WTC11 (cell line): ENCODE measurements around the gene CUEDC1. TPM values are rescaled to one million over a fixed set of nuclear protein-coding genes. Genes with fewer than 3 reads are reported as not detected.
A peak's percentile ranks its signal among the peaks of the same experiment; 100 is the strongest.

Experiments
- ATAC-seq: fragments of 200-7000 bp; cut with Tn5 transposase; 2 replicates; pipeline ENCODE4 v1.10.0; 2021; ENCODE audit warnings: mild to moderate bottlenecking, moderate library complexity
- CTCF ChIA-PET: fragments of 300-600 bp; sonication (Branson Sonifier 250); formaldehyde crosslinking; loops from one replicate; lab custom pipeline; 2021; ENCODE audit warnings: antibody characterized with exemption; lab: Charles Lee
- POLR2A ChIA-PET: fragments of 350-600 bp; sonication (Branson Sonifier 250); formaldehyde crosslinking; loops from one replicate; lab custom pipeline; 2021; ENCODE audit warnings: antibody characterized with exemption; lab: Charles Lee
- DNase-seq: peaks from one replicate; pipeline ENCODE4 v3.0.0; 2021; ENCODE audit warnings: low spot score
- H3K27ac Mint-ChIP-seq: 2 replicates; pipeline ENCODE4 v1.8.0; 2021; ENCODE audit warnings: mixed read lengths
- H3K27me3 Mint-ChIP-seq: 2 replicates; pipeline ENCODE4 v1.8.0; 2021; ENCODE audit warnings: low read depth, mild to moderate bottlenecking, moderate library complexity, mixed read lengths
- H3K36me3 Mint-ChIP-seq: 2 replicates; pipeline ENCODE4 v1.8.0; 2021; ENCODE audit warnings: mixed read lengths
- H3K4me1 Mint-ChIP-seq: 2 replicates; pipeline ENCODE4 v1.8.0; 2022; ENCODE audit warnings: mixed read lengths
- H3K4me3 Mint-ChIP-seq: 2 replicates; pipeline ENCODE4 v1.8.0; 2021; ENCODE audit warnings: mild to moderate bottlenecking, moderate library complexity, mixed read lengths
- H3K9me3 Mint-ChIP-seq: 2 replicates; pipeline ENCODE4 v1.8.0; 2021; ENCODE audit warnings: mixed read lengths
- E2F5 ChIP-seq: sonication (generic); formaldehyde crosslinking; IDR thresholded peaks from 2 replicates; pipeline ENCODE4 v1.8.1; 2022; ENCODE audit warnings: mild to moderate bottlenecking, moderate library complexity, missing genetic modification reagents
- ELF4 ChIP-seq: sonication (generic); formaldehyde crosslinking; IDR thresholded peaks from 2 replicates; pipeline ENCODE4 v1.8.1; 2022; ENCODE audit warnings: low read depth, mild to moderate bottlenecking, moderate library complexity, missing genetic modification reagents
- ESRRA ChIP-seq: sonication (generic); formaldehyde crosslinking; IDR thresholded peaks from 2 replicates; pipeline ENCODE4 v1.8.1; 2022; ENCODE audit warnings: mild to moderate bottlenecking, missing genetic modification reagents, borderline replicate concordance
- HMGA2 ChIP-seq: fragments of 250-450 bp; sonication (Bioruptor Pico); IDR thresholded peaks from 2 replicates; pipeline ENCODE4 v1.4.0; 2021; ENCODE audit warnings: mild to moderate bottlenecking, moderate library complexity
- HMGXB4 ChIP-seq: sonication (generic); formaldehyde crosslinking; IDR thresholded peaks from 2 replicates; pipeline ENCODE4 v1.8.1; 2023; ENCODE audit warnings: mild to moderate bottlenecking, moderate library complexity, missing genetic modification reagents
- JAZF1 ChIP-seq: fragments of 250-450 bp; sonication (Bioruptor Pico); IDR thresholded peaks from 2 replicates; pipeline ENCODE4 v1.9.0; 2021; ENCODE audit warnings: moderate library complexity, mild to moderate bottlenecking, inconsistent platforms
- OVOL2 ChIP-seq: fragments of 250-450 bp; sonication (Bioruptor Pico); IDR thresholded peaks from 2 replicates; pipeline ENCODE4 v1.9.0; 2021; ENCODE audit warnings: mild to moderate bottlenecking, borderline replicate concordance
- ZSCAN18 ChIP-seq: fragments of 250-450 bp; sonication (Bioruptor Pico); IDR thresholded peaks from 2 replicates; pipeline ENCODE4 v2.1.2; 2022; ENCODE audit warnings: mild to moderate bottlenecking, moderate library complexity
- total RNA-seq: library from RNA; stranded (reverse); gene quantifications from 3 replicates; pipeline ENCODE4 v1.2.3, GENCODE V29; 2021
- TF ChIP-seq, protein P1 (sequence below): sonication (generic); formaldehyde crosslinking; IDR thresholded peaks from 2 replicates; pipeline ENCODE4 v1.8.1; 2023; ENCODE audit warnings: mild to moderate bottlenecking, missing genetic modification reagents
- TF ChIP-seq, protein P2 (sequence below): fragments of 250-450 bp; sonication (Bioruptor Pico); IDR thresholded peaks from 2 replicates; pipeline ENCODE4 v1.9.0; 2021; ENCODE audit warnings: mild to moderate bottlenecking, borderline replicate concordance
- TF ChIP-seq, protein P3 (sequence below): sonication (generic); formaldehyde crosslinking; IDR thresholded peaks from 2 replicates; pipeline ENCODE4 v1.8.1; 2023; ENCODE audit warnings: mild to moderate bottlenecking, missing genetic modification reagents
- TF ChIP-seq, protein P4 (sequence below): fragments of 250-450 bp; sonication (Bioruptor Pico); IDR thresholded peaks from 2 replicates; pipeline ENCODE4 v1.9.0; 2021; ENCODE audit warnings: moderate library complexity, mild to moderate bottlenecking, inconsistent platforms, borderline replicate concordance

Gene CUEDC1
- total RNA-seq, 1 experiment from 2014 or later, result 12.2 TPM

GRCh38 chr17:57899391-57899790, 55.8 kb downstream of the CUEDC1 start:
- DNase-seq (no peak), ATAC-seq (no peak)
- no peaks in the 10 kb centered on the region for H3K9me3 Mint-ChIP-seq
- no peaks in the 10 kb centered on the region for H3K27me3 Mint-ChIP-seq
- H3K4me1 Mint-ChIP-seq, result peaks cover 45% of the 10 kb centered on the region
- TF ChIP-seq HMGXB4 (CRISPR knock-in tag) (no peak), JAZF1 (CRISPR knock-in tag) (no peak), HMGA2 (CRISPR knock-in tag) (no peak), OVOL2 (CRISPR knock-in tag) (no peak), ELF4 (CRISPR knock-in tag) (no peak), ESRRA (CRISPR knock-in tag) (no peak), ZSCAN18 (CRISPR knock-in tag) (no peak), E2F5 (CRISPR knock-in tag) (no peak)
- TF ChIP-seq, protein P1, sequence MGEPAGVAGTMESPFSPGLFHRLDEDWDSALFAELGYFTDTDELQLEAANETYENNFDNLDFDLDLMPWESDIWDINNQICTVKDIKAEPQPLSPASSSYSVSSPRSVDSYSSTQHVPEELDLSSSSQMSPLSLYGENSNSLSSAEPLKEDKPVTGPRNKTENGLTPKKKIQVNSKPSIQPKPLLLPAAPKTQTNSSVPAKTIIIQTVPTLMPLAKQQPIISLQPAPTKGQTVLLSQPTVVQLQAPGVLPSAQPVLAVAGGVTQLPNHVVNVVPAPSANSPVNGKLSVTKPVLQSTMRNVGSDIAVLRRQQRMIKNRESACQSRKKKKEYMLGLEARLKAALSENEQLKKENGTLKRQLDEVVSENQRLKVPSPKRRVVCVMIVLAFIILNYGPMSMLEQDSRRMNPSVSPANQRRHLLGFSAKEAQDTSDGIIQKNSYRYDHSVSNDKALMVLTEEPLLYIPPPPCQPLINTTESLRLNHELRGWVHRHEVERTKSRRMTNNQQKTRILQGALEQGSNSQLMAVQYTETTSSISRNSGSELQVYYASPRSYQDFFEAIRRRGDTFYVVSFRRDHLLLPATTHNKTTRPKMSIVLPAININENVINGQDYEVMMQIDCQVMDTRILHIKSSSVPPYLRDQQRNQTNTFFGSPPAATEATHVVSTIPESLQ (CRISPR knock-in tag), result no peak
- TF ChIP-seq, protein P2, sequence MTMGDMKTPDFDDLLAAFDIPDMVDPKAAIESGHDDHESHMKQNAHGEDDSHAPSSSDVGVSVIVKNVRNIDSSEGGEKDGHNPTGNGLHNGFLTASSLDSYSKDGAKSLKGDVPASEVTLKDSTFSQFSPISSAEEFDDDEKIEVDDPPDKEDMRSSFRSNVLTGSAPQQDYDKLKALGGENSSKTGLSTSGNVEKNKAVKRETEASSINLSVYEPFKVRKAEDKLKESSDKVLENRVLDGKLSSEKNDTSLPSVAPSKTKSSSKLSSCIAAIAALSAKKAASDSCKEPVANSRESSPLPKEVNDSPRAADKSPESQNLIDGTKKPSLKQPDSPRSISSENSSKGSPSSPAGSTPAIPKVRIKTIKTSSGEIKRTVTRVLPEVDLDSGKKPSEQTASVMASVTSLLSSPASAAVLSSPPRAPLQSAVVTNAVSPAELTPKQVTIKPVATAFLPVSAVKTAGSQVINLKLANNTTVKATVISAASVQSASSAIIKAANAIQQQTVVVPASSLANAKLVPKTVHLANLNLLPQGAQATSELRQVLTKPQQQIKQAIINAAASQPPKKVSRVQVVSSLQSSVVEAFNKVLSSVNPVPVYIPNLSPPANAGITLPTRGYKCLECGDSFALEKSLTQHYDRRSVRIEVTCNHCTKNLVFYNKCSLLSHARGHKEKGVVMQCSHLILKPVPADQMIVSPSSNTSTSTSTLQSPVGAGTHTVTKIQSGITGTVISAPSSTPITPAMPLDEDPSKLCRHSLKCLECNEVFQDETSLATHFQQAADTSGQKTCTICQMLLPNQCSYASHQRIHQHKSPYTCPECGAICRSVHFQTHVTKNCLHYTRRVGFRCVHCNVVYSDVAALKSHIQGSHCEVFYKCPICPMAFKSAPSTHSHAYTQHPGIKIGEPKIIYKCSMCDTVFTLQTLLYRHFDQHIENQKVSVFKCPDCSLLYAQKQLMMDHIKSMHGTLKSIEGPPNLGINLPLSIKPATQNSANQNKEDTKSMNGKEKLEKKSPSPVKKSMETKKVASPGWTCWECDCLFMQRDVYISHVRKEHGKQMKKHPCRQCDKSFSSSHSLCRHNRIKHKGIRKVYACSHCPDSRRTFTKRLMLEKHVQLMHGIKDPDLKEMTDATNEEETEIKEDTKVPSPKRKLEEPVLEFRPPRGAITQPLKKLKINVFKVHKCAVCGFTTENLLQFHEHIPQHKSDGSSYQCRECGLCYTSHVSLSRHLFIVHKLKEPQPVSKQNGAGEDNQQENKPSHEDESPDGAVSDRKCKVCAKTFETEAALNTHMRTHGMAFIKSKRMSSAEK, result no peak
- TF ChIP-seq, protein P3, sequence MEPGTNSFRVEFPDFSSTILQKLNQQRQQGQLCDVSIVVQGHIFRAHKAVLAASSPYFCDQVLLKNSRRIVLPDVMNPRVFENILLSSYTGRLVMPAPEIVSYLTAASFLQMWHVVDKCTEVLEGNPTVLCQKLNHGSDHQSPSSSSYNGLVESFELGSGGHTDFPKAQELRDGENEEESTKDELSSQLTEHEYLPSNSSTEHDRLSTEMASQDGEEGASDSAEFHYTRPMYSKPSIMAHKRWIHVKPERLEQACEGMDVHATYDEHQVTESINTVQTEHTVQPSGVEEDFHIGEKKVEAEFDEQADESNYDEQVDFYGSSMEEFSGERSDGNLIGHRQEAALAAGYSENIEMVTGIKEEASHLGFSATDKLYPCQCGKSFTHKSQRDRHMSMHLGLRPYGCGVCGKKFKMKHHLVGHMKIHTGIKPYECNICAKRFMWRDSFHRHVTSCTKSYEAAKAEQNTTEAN (CRISPR knock-in tag), result no peak
- TF ChIP-seq, protein P4, sequence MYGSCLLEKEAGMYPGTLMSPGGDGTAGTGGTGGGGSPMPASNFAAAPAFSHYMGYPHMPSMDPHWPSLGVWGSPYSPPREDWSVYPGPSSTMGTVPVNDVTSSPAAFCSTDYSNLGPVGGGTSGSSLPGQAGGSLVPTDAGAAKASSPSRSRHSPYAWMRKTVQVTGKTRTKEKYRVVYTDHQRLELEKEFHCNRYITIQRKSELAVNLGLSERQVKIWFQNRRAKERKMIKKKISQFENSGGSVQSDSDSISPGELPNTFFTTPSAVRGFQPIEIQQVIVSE (CRISPR knock-in tag), result no peak
- ChIA-PET POLR2A (interaction anchor here (0.9 to 1.2 kb wide), 4 partner anchors 49 to 108 kb away, joined by 3 to 5 read pairs (median 3); partner anchors contain the start of genes MRPS23, SRSF1 and VEZF1), CTCF (interaction anchor here (0.6 to 3.5 kb wide), 16 partner anchors 9 to 657 kb away, joined by 3 to 25 read pairs (median 4); partner anchors contain the start of gene CUEDC1)
- H3K27ac Mint-ChIP-seq, result peak overlapping the region; percentile 7; the same call in 1 of the 2 replicates
- H3K36me3 Mint-ChIP-seq, result no peaks in the 10 kb centered on the region
- no peak overlapping the region for H3K4me3 Mint-ChIP-seq
